Liver (tissue), 9 donors: ENCODE results near the gene TEX29. TPM values are rescaled to one million over a fixed set of nuclear protein-coding genes. Genes with fewer than 3 reads are reported as not detected.

Source experiments
- DNase-seq: peaks from one replicate; pipeline ENCODE4 v3.0.0-alpha.2; 2017; ENCODE audit warnings: low spot score
- H3K27ac ChIP-seq, 2 donors: one replicate each; pipeline ENCODE4 v1.7.0; 2013; ENCODE audit warnings: inconsistent platforms in 2 of 2, low read length in 2 of 2, control low read depth in 1 of 2, low read depth in 1 of 2, mild to moderate bottlenecking in 1 of 2
- H3K27me3 ChIP-seq, 4 donors: one replicate each; pipeline versions ENCODE4 v1.6.1 to v1.7.0; 2013; ENCODE audit warnings: low read length in 3 of 4, inconsistent platforms in 1 of 4, mild to moderate bottlenecking in 1 of 4, moderate library complexity in 1 of 4; ENCODE audit not compliant: control insufficient read depth in 4 of 4, insufficient read depth in 4 of 4
- H3K36me3 ChIP-seq, 4 donors: one replicate each; pipeline versions ENCODE4 v1.6.1 to v1.7.0; 2013; ENCODE audit warnings: low read length in 3 of 4, mild to moderate bottlenecking in 3 of 4, low read depth in 1 of 4, moderate library complexity in 1 of 4; ENCODE audit not compliant: control insufficient read depth in 4 of 4, insufficient read depth in 3 of 4
- H3K4me1 ChIP-seq, 4 donors: one replicate each; pipeline versions ENCODE4 v1.6.1 to v1.7.0; 2013; ENCODE audit warnings: low read length in 3 of 4, mild to moderate bottlenecking in 3 of 4, moderate library complexity in 1 of 4; ENCODE audit not compliant: control insufficient read depth in 4 of 4, insufficient read depth in 4 of 4
- H3K4me3 ChIP-seq, 3 donors: one replicate each; pipeline versions ENCODE4 v1.6.1 to v1.7.0; 2013; ENCODE audit warnings: low read length in 3 of 3, control low read depth in 1 of 3, low read depth in 1 of 3, mild to moderate bottlenecking in 1 of 3
- H3K9ac ChIP-seq, 2 donors: one replicate each; pipeline ENCODE4 v1.7.0; 2013; ENCODE audit warnings: low read length in 2 of 2, mild to moderate bottlenecking in 2 of 2, moderate library complexity in 2 of 2, control low read depth in 1 of 2, low read depth in 1 of 2
- H3K9me3 ChIP-seq, 4 donors: one replicate each; pipeline versions ENCODE4 v1.6.1 to v1.7.0; 2013; ENCODE audit warnings: low read length in 3 of 4; ENCODE audit not compliant: control insufficient read depth in 4 of 4
- ATF3 ChIP-seq: IDR thresholded peaks from 2 replicates; pipeline ENCODE4 v1.6.1; 2016; ENCODE audit warnings: antibody characterized with exemption
- CTCF ChIP-seq: fragments of 150-350 bp; IDR thresholded peaks from 2 replicates; pipeline ENCODE4 v1.5.1; 2017; ENCODE audit warnings: improper control_type of control experiment, low read depth, low read length; ENCODE audit not compliant: missing input control
- EGR1 ChIP-seq, 2 donors: IDR thresholded peaks; 2 replicates each; pipeline ENCODE4 v1.6.1; 2016 to 2018; ENCODE audit warnings: antibody characterized with exemption in 2 of 2, low read depth in 2 of 2
- FOXA1 ChIP-seq: IDR thresholded peaks from 2 replicates; pipeline ENCODE4 v1.6.1; 2016; ENCODE audit warnings: antibody characterized with exemption
- FOXA2 ChIP-seq: IDR thresholded peaks from 2 replicates; pipeline ENCODE4 v1.6.1; 2016; ENCODE audit warnings: antibody characterized with exemption
- GABPA ChIP-seq, 2 donors: IDR thresholded peaks in 1 of 2; conservative IDR thresholded peaks in 1 of 2; 2 replicates each; pipeline ENCODE4 v1.6.1; 2016; ENCODE audit warnings: antibody characterized with exemption in 2 of 2, mild to moderate bottlenecking in 1 of 2, moderate library complexity in 1 of 2
- HNF4A ChIP-seq, 2 donors: conservative IDR thresholded peaks; 2 replicates each; pipeline ENCODE4 v1.6.1; 2016; ENCODE audit warnings: antibody characterized with exemption in 2 of 2, mild to moderate bottlenecking in 2 of 2
- HNF4G ChIP-seq: IDR thresholded peaks from 2 replicates; pipeline ENCODE4 v1.6.1; 2016; ENCODE audit warnings: antibody characterized with exemption
- JUND ChIP-seq, 2 donors: IDR thresholded peaks; 2 replicates each; pipeline ENCODE4 v1.6.1; 2016; ENCODE audit warnings: antibody characterized with exemption in 2 of 2
- MAX ChIP-seq: IDR thresholded peaks from 2 replicates; pipeline ENCODE4 v1.6.1; 2016; ENCODE audit warnings: antibody characterized with exemption
- NR2F2 ChIP-seq: IDR thresholded peaks from 2 replicates; pipeline ENCODE4 v1.6.1; 2016; ENCODE audit warnings: antibody characterized with exemption
- RAD21 ChIP-seq, 2 donors: IDR thresholded peaks; 2 replicates each; pipeline ENCODE4 v1.6.1; 2016; ENCODE audit warnings: antibody characterized with exemption in 2 of 2, mild to moderate bottlenecking in 2 of 2
- REST ChIP-seq: IDR thresholded peaks from 2 replicates; pipeline ENCODE4 v1.6.1; 2016; ENCODE audit warnings: antibody characterized with exemption, mild to moderate bottlenecking
- RXRA ChIP-seq, 2 donors: IDR thresholded peaks; 2 replicates each; pipeline ENCODE4 v1.6.1; 2017 to 2018; ENCODE audit warnings: antibody characterized with exemption in 2 of 2, mild to moderate bottlenecking in 1 of 2
- SP1 ChIP-seq: IDR thresholded peaks from 2 replicates; pipeline ENCODE4 v1.6.1; 2018; ENCODE audit warnings: antibody characterized with exemption, mild to moderate bottlenecking
- TAF1 ChIP-seq: conservative IDR thresholded peaks from 2 replicates; pipeline ENCODE4 v1.6.1; 2016; ENCODE audit warnings: antibody characterized with exemption, mild to moderate bottlenecking
- YY1 ChIP-seq: IDR thresholded peaks from 2 replicates; pipeline ENCODE4 v1.6.1; 2016; ENCODE audit warnings: antibody characterized with exemption, mild to moderate bottlenecking
- ZBTB33 ChIP-seq: IDR thresholded peaks from 2 replicates; pipeline ENCODE4 v1.6.1; 2016; ENCODE audit warnings: antibody characterized with exemption
- WGBS: extraction: QIAGEN DNeasy Blood & Tissue Kit; methylation state at CpG from one replicate; pipeline ENCODE4 v1.1.7; 2013; 5-methylcytosine and 5-hydroxymethylcytosine counted together
- polyA plus RNA-seq, 2 donors: library from polyadenylated mRNA; stranded (reverse) in 1 of 2; unstranded in 1 of 2; fragments of 200-250 nt in 1 of 2; fragments of >200 nt in 1 of 2; fragmentation: Nextera tagmentation in 1 of 2; extraction: Ambion mirVana in 1 of 2; gene quantifications; one replicate each; pipeline versions ENCODE4 v1.2.1 to v1.2.3, GENCODE V29; 2013 to 2015
- total RNA-seq, 2 donors: library from RNA; depleted of rRNA; stranded (reverse); fragments of >200 nt; gene quantifications; one replicate each; pipeline ENCODE4 v1.2.3, GENCODE V29; 2014
- donor health status: healthy.
- donor health status: healthy.
- donor health status: healthy.
- donor health status: healthy.
- donor health status: healthy.

Gene TEX29
- total and polyA plus RNA-seq, 4 donors, result 0.17 TPM; not detected in 3

GRCh38 chr13:111338841-111339240 lies 18.4 kb downstream of the TEX29 start:
- Histone ChIP-seq H3K27me3 (no peaks in the 10 kb centered on the region), H3K9me3 (no peaks in the 10 kb centered on the region), H3K4me1 (no peaks in the 10 kb centered on the region), H3K4me3 (no peak overlapping the region), H3K27ac (no peak overlapping the region), H3K36me3 (no peaks in the 10 kb centered on the region), H3K9ac (no peak overlapping the region)
- whole genome bisulfite sequencing, result 93% methylated on average over 11 of the region's 11 CpGs
- peak; percentile 28 for DNase-seq
- TF ChIP-seq HNF4A (conservative IDR thresholded peaks at IDR 0.05) (no peak), RXRA (IDR thresholded peaks at IDR 0.05) (no peak), SP1 (no peak), GABPA (IDR thresholded peaks at IDR 0.05 in 1 of 2, conservative IDR thresholded peaks at IDR 0.05 in 1 of 2) (no peak), YY1 (no peak), FOXA2 (no peak), EGR1 (IDR thresholded peaks at IDR 0.05; ENCODE audit: low read depth in 2 of 2) (no peak), JUND (IDR thresholded peaks at IDR 0.05) (no peak), REST (no peak), ZBTB33 (no peak), RAD21 (IDR thresholded peaks at IDR 0.05) (no peak), FOXA1 (no peak), ATF3 (no peak), MAX (no peak), TAF1 (no peak), NR2F2 (no peak), HNF4G (no peak), CTCF (no peak)
